ENCODE data around the gene B4GALT6.

B4GALT6 gene

GRCh38 chr18:31659576-31660177 is 24.7 kb downstream of the B4GALT6 start:
- DNase-seq (ENCODE audit: low spot score), result no peak

- no peak for DNase-seq (ENCODE audit: low spot score)
Observed at GRCh38 chr18:31658670-31659575, 25.5 kb downstream of the B4GALT6 start.

- no peak for DNase-seq (ENCODE audit: low spot score)
Observed at GRCh38 chr18:31657823-31658669, 26.3 kb downstream of the B4GALT6 start.

GRCh38 chr18:31656754-31657153 is 27.6 kb downstream of the B4GALT6 start:
- no peak for DNase-seq (ENCODE audit: low spot score)

- no peak for DNase-seq (ENCODE audit: low spot score)
Observed at GRCh38 chr18:31655354-31655753, 29.0 kb downstream of the B4GALT6 start.

GRCh38 chr18:31652877-31653276 is 31.5 kb downstream of the B4GALT6 start:
- DNase-seq (ENCODE audit: low spot score), result no peak

GRCh38 chr18:31652357-31652756 is 32.0 kb downstream of the B4GALT6 start:
- no peak for DNase-seq (ENCODE audit: low spot score)

GRCh38 chr18:31651369-31651768 is 33.0 kb downstream of the B4GALT6 start:
- no peak for DNase-seq (ENCODE audit: low spot score)

GRCh38 chr18:31649978-31650719 is 34.2 kb downstream of the B4GALT6 start:
- DNase-seq (ENCODE audit: low spot score), result no peak

- no peak for DNase-seq (ENCODE audit: low spot score)
Observed at GRCh38 chr18:31649449-31649848, 34.9 kb downstream of the B4GALT6 start.

- DNase-seq (ENCODE audit: low spot score), result no peak
Observed at GRCh38 chr18:31648966-31649429, 35.4 kb downstream of the B4GALT6 start.

GRCh38 chr18:31648458-31648857 is 35.9 kb downstream of the B4GALT6 start:
- DNase-seq (ENCODE audit: low spot score), result no peak

GRCh38 chr18:31647127-31647753 is 37.1 kb downstream of the B4GALT6 start:
- no peak for DNase-seq (ENCODE audit: low spot score)

- no peak for DNase-seq (ENCODE audit: low spot score)
Observed at GRCh38 chr18:31646332-31647126, 37.9 kb downstream of the B4GALT6 start.

GRCh38 chr18:31645411-31645810 is 39.0 kb downstream of the B4GALT6 start:
- no peak for DNase-seq (ENCODE audit: low spot score)

- DNase-seq (ENCODE audit: low spot score), result no peak
Observed at GRCh38 chr18:31643003-31643402, 41.4 kb downstream of the B4GALT6 start.

- DNase-seq (ENCODE audit: low spot score), result no peak
Observed at GRCh38 chr18:31637445-31637844, 46.9 kb downstream of the B4GALT6 start.

GRCh38 chr18:31636387-31636786 is 48.0 kb downstream of the B4GALT6 start:
- no peak for DNase-seq (ENCODE audit: low spot score)

GRCh38 chr18:31634331-31634713 is 50.1 kb downstream of the B4GALT6 start:
- no peak for DNase-seq (ENCODE audit: low spot score)

Measured in left forelimb (tissue), 1 donor.